IPS-20b (cell line): ENCODE results near the gene SNX33.
"Not testable (repeated sequence)": the region's sequence is repeated elsewhere in the genome, so short reads cannot be mapped to it uniquely, and the experiment has no call there.

Source experiments
- H3K27ac ChIP-seq: one replicate; pipeline ENCODE4 v1.5.1; 2013; ENCODE audit warnings: low read length
- H3K27me3 ChIP-seq: 2 replicates; pipeline ENCODE4 v1.6.1; 2013; ENCODE audit warnings: mild to moderate bottlenecking, low read length, inconsistent platforms; ENCODE audit not compliant: insufficient read depth
- H3K36me3 ChIP-seq: 2 replicates; pipeline ENCODE4 v1.6.1; 2013; ENCODE audit warnings: low read depth, mild to moderate bottlenecking, inconsistent platforms, low read length, moderate library complexity; ENCODE audit not compliant: insufficient read depth
- H3K4me1 ChIP-seq: 2 replicates; pipeline ENCODE4 v1.6.1; 2013; ENCODE audit warnings: mild to moderate bottlenecking, control low read depth, inconsistent platforms, low read length, moderate library complexity; ENCODE audit not compliant: insufficient read depth
- H3K4me3 ChIP-seq: 2 replicates; pipeline ENCODE4 v1.5.1; 2013; ENCODE audit warnings: mild to moderate bottlenecking, low read length, inconsistent platforms
- H3K9ac ChIP-seq: 2 replicates; pipeline ENCODE4 v1.6.1; 2013; ENCODE audit warnings: low read depth, mild to moderate bottlenecking, inconsistent platforms, low read length, moderate library complexity
- H3K9me3 ChIP-seq: 2 replicates; pipeline ENCODE4 v1.6.1; 2013; ENCODE audit warnings: mild to moderate bottlenecking, low read depth, low read length, inconsistent platforms; ENCODE audit not compliant: insufficient read depth

The SNX33 gene

DNA sequence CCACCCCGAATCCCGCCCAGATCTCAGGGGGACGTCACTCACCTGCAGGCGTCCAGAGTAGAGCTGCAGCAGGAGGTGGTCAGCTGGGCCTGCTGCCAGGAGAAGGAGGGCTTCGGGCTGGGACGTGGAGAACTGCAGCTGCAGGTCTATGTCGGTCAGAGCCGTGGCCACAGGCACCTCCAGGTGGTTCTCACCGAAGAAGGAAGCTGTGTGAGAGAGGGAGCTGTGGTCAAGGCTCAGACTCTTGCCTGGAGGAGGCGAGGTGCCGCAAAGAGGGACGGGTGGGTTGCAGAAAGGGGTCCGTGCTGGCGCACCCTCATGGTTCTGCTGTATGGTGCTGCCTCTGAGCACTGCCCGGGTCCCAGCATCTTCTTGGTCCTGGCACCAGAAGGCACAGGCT lies 45.3 kb downstream of the SNX33 start:
- H3K27me3 ChIP-seq, H3K4me3 ChIP-seq, H3K27ac ChIP-seq, H3K9me3 ChIP-seq, H3K9ac ChIP-seq, H3K36me3 ChIP-seq: not testable (repeated sequence)
- H3K4me1 ChIP-seq, result peaks cover 12% of the 10 kb centered on the region; the same call in 1 of the 2 replicates

- no peaks in the 10 kb centered on the region for H3K9me3 ChIP-seq
- H3K9ac ChIP-seq, result no peak overlapping the region
- no peak overlapping the region for H3K27ac ChIP-seq
- H3K4me3 ChIP-seq, result no peak overlapping the region
- H3K36me3 ChIP-seq, result no peaks in the 10 kb centered on the region
- H3K4me1 ChIP-seq, result peaks cover 12% of the 10 kb centered on the region; the same call in 1 of the 2 replicates
- H3K27me3 ChIP-seq, result no peaks in the 10 kb centered on the region
Measured at GRCh38 chr15:75693501-75694240, 46.0 kb downstream of the SNX33 start.

- no peaks in the 10 kb centered on the region for H3K9me3 ChIP-seq
- H3K9ac ChIP-seq, result no peak overlapping the region
- H3K4me1 ChIP-seq, result peaks cover 12% of the 10 kb centered on the region; the same call in 1 of the 2 replicates
- H3K27me3 ChIP-seq, result no peaks in the 10 kb centered on the region
- H3K36me3 ChIP-seq, result no peaks in the 10 kb centered on the region
- no peak overlapping the region for H3K27ac ChIP-seq
- H3K4me3 ChIP-seq, result no peak overlapping the region
Measured at GRCh38 chr15:75694241-75695182, 46.8 kb downstream of the SNX33 start.

DNA sequence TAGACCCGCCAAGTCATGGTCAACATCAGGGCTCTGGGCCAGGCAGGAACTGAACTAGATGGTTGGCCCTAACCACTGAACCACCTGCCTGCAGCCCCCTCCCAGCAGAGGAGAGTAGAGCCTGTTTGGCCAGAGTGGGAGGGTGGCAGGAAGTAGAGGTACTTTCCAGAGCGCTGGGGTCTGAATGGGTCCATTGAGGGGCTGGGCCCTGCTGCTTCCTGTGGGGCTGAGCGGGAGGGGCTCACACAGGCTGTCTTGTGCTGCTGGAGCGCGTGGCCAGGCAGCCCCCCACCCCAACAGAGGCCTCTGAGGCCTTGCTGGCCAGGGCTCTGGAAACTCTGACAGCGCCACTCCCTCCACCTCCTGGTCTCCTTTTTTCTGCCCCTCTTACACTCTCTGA lies 47.5 kb downstream of the SNX33 start:
- Histone ChIP-seq H3K36me3 (no peaks in the 10 kb centered on the region), H3K27me3 (no peaks in the 10 kb centered on the region), H3K9me3 (no peaks in the 10 kb centered on the region), H3K4me1 (peaks cover 12% of the 10 kb centered on the region; the same call in 1 of the 2 replicates), H3K4me3 (no peak overlapping the region), H3K27ac (no peak overlapping the region), H3K9ac (no peak overlapping the region)

DNA sequence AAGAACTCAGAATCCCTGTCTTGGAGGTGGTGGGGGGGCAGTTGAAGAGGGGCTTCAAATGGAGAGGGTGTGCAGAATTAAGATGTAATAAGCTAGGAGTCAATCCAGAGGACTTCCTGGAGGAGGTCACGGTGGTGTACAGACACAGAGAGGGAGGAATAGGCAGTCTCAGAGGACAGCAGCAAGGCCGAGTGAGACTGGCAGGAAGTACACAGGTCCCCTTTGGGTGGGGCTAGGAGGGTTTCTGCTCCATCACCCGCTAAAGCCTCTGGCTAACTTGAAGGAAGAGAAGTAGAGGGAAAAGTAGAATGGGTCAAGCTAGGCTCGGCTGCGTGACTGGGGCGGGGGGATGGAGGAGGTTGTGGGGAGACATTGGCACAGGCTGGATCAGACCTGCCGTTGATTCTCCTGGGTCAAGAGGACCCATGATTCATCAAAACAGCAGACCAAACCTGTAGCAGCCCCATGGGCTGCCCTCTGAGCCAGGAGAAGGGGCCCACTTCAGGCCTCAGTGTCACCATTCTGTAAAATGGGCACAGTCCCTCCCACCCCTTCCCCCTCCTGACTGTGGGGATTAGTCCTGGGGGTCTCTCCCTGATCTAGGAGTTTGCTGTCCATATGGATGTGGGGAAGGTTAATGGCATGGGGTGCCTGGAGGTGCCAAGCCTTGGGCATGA lies 48.1 kb downstream of the SNX33 start:
- Histone ChIP-seq H3K9ac (no peak overlapping the region), H3K4me1 (peaks cover 12% of the 10 kb centered on the region; the same call in 1 of the 2 replicates), H3K36me3 (no peaks in the 10 kb centered on the region), H3K27ac (no peak overlapping the region), H3K4me3 (no peak overlapping the region), H3K9me3 (no peaks in the 10 kb centered on the region), H3K27me3 (no peaks in the 10 kb centered on the region)

GRCh38 chr15:75696311-75696720 lies 48.6 kb downstream of the SNX33 start:
- Histone ChIP-seq H3K27me3 (no peaks in the 10 kb centered on the region), H3K9me3 (no peaks in the 10 kb centered on the region), H3K4me1 (peaks cover 12% of the 10 kb centered on the region; the same call in 1 of the 2 replicates), H3K36me3 (no peaks in the 10 kb centered on the region), H3K27ac (no peak overlapping the region), H3K9ac (no peak overlapping the region), H3K4me3 (no peak overlapping the region)

DNA sequence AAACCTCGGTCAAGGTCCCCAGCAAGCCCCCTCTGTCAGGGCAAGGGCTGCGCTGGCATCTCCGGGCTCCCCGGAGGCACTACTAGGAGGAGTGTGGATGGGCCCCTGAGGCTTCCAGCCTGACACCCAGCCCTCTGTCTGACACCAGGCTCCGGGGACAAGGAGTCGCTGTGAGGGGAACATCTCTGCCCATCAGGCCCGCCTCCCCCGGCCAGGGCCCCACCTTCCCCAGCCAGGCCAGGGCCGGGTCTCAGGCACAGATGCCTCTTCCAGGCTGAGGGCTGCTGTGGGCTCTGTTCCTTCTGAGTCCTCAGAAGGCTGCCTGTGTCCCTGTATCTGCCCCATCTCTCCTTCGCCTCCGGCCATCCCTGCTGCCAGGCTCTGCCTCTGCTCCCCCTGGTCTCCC lies 49.1 kb downstream of the SNX33 start:
- Histone ChIP-seq H3K4me3 (no peak overlapping the region), H3K27ac (no peak overlapping the region), H3K4me1 (peaks cover 12% of the 10 kb centered on the region; the same call in 1 of the 2 replicates), H3K27me3 (no peaks in the 10 kb centered on the region), H3K9ac (no peak overlapping the region), H3K36me3 (no peaks in the 10 kb centered on the region), H3K9me3 (no peaks in the 10 kb centered on the region)

- Histone ChIP-seq H3K4me1 (peaks cover 12% of the 10 kb centered on the region; the same call in 1 of the 2 replicates), H3K27me3 (no peaks in the 10 kb centered on the region), H3K9me3 (no peaks in the 10 kb centered on the region), H3K9ac (no peak overlapping the region), H3K27ac (no peak overlapping the region), H3K4me3 (no peak overlapping the region), H3K36me3 (no peaks in the 10 kb centered on the region)
Measured at GRCh38 chr15:75697523-75697922, 49.8 kb downstream of the SNX33 start.

- H3K36me3 ChIP-seq, H3K4me3 ChIP-seq, H3K27me3 ChIP-seq, H3K27ac ChIP-seq, H3K9me3 ChIP-seq, H3K9ac ChIP-seq: not testable (repeated sequence)
- peaks cover 12% of the 10 kb centered on the region; the same call in 1 of the 2 replicates for H3K4me1 ChIP-seq
Measured at GRCh38 chr15:75697974-75698747, 50.4 kb downstream of the SNX33 start.

GRCh38 chr15:75699517-75699916 lies 51.8 kb downstream of the SNX33 start:
- not testable (repeated sequence) for H3K36me3 ChIP-seq, H3K9ac ChIP-seq, H3K27me3 ChIP-seq, H3K4me3 ChIP-seq, H3K4me1 ChIP-seq, H3K27ac ChIP-seq, H3K9me3 ChIP-seq
